Midbrain (tissue), 1 donor: ENCODE data around the gene MRPS18B.

Source experiments
- DNase-seq: peaks from one replicate; lab custom pipeline; 2025; lab: John Stamatoyannopoulos, UW

The MRPS18B gene

GRCh38 chr6:30617565-30618269 is at the start of gene MRPS18B:
TSS of gene MRPS18B (plus strand) at chr6:30617840. CDS start at chr6:30617866, 26 bp downstream.
- peak; percentile 98 for DNase-seq

DNA sequence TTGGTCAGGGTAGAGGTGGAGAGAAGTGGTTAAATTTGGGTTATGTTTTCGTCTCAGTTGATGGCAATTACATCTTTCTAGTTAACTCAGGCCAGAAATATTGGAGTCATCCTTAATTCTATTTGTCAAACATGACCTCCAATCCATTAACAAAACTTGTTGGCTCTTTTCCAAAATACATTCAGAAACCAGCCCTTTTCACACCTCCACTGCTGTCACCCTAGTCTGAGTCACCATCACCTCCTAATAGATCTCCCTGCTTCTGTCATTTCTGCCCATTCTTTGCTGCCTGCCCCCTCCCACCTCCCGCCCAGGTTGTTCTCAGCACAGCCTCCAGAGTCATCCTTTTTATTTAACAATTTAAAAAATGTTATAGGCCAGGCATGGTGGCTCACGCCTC is 49.4 kb upstream of the MRPS18B start:
- no peak for DNase-seq

DNA sequence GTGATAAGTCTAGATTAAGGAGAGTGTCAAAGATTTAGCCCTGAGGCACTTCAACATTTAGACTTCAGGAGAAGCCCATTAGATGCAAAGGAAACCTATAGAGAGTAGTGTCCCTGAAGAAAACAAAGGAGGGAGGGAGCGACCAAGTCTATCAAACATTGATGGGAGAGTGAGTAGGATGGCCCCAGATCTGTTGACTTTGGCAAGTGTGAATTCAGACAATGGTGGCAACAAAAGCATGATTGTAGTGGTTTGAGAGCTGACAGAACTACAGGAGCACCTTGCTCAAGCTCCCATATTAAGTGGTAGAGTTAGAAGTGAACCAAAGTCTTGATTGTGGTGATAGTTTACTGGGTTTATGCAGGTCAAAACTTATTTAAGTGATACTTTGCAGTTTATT is 47.4 kb upstream of the MRPS18B start:
- DNase-seq = no peak

DNA sequence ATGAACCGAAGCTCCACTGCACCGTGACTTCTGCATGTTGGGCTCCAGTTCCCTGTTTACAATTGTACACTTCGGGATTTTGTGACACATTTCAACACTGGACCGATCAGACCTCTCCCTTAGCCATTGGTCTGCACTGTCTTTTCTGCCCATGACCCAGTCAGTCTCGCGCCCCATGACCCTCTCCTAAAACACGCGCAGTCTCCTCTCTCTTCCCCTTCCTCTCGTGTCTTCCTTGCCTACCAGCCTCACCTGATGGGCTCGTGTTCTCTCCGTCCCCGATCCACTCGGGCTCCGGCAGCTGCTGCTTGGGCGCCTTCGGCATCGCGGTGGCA is 46.9 kb upstream of the MRPS18B start:
- DNase-seq = no peak

- DNase-seq = peak; percentile 98
These were observed 46.4 kb upstream of the MRPS18B start, which contains the start of gene ABCF1 for GRCh38 chr6:30571075-30571761. TSS of gene ABCF1 (plus strand) at chr6:30571442. CDS start at chr6:30571488, 46 bp downstream.

GRCh38 chr6:30571762-30572082 is 45.9 kb upstream of the MRPS18B start:
- DNase-seq = no peak

DNA sequence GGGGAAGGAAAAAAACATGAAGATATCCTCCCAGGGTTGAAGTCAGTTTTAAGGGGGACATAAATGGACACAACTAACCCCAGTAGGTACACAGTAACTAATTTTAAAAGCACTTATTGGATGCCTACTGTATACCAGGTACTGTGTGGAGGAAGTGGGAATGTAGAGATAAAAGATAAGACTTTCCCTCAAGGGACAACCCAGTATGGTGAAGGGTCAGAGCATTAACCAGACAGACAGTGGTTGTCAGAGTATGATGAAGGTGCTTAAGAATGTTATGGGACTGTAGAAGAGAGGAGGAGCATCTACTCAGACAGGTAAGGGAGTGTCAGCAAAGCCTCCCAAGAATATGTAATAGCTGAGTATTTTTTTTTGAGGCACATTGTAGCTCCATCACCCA is 45.5 kb upstream of the MRPS18B start:
- no peak for DNase-seq

- no peak for DNase-seq
These were observed 44.5 kb upstream of the MRPS18B start for GRCh38 chr6:30573113-30573512.

DNA sequence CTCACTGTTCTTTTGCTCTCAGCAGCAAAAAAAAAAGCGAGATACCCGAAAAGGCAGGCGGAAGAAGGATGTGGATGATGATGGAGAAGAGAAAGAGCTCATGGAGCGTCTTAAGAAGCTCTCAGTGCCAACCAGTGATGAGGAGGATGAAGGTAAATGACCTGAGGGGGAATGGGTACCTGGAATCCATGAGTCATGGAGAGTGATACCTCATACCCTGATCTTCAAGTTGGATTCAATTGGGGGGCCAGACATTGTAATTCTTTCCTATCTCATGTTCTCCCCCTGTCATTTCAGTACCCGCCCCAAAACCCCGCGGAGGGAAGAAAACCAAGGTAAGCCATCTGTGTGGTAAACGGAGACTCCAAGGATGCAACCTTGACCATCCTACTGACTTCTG is 39.6 kb upstream of the MRPS18B start:
- DNase-seq = no peak

- no peak for DNase-seq
These were observed 33.7 kb upstream of the MRPS18B start for GRCh38 chr6:30583921-30584320.

GRCh38 chr6:30589754-30590358 is 27.8 kb upstream of the MRPS18B start:
- DNase-seq = no peak

- no peak for DNase-seq
These were observed 27.1 kb upstream of the MRPS18B start for GRCh38 chr6:30590509-30590908.

- DNase-seq = no peak
These were observed 26.6 kb upstream of the MRPS18B start for GRCh38 chr6:30591008-30591407.

GRCh38 chr6:30592287-30592686 is 25.4 kb upstream of the MRPS18B start:
- DNase-seq = no peak

DNA sequence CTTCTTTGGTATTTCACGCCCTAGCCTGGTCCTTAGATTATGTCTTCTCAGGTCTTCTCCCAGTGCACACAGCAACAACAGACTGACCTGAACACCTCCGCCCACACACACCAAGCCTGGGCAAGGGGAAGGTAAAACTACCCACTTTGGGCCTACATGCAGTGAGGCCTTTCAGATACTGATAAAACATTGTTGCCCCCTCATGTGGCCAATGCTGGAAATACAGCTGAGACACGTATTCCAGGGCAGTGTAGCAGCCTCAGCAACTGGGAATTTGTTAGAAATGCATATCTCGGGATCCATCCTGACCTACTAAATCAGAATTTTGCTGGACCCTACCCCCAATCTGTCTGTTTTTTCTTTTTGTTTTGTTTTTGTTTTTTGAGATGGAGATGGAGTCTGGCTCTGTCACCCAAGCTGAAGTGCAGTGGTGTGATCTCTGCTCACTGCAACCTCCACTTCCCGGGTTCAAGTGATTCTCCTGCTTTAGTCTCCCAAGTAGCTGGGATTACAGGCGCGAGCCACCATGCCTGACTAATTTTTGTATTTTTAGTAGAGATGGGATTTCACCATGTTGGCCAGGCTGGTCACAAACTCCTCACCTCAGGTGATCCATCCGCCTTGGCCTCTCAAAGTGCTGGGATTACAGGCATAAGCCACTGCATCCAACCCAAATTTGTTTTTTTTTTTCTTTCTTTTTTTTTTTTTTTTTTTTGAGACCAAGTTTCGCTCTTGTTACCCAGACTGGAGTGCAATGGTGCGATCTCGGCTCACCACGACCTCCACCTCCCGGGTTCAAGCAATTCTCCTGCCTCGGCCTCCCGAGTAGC is 20.1 kb upstream of the MRPS18B start:
- DNase-seq = peak; percentile 75

- no peak for DNase-seq
These were observed 18.6 kb upstream of the MRPS18B start for GRCh38 chr6:30598912-30599624.

GRCh38 chr6:30599625-30600324 is 17.9 kb upstream of the MRPS18B start:
- DNase-seq = no peak

DNA sequence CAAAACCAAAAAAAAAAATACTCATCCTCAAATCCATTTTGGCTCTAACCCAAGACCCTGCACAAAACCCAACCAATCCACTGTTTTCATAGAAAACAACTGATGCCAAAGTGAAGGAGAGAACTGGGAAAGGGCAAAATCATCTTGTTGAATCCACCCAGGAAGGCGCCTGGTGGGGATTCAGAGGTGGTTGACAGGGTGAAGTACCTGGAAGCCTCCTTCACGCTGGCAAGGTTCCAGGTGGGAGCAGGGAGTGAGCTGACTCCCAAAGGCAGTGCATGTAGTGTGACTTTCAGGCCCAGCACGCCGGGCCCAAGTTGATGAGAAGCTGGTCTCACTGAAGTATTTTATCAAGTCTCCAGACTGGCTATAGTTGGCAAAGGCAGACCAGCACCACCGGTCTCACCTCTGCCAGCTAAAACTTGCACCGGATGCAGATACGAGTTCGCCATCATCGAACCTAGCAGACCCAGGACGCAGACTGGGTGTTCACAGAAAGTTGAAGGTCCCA is 17.1 kb upstream of the MRPS18B start:
- DNase-seq = no peak

- DNase-seq = no peak
These were observed 16.2 kb upstream of the MRPS18B start for GRCh38 chr6:30601436-30601814.

- no peak for DNase-seq
These were observed 15.6 kb upstream of the MRPS18B start for GRCh38 chr6:30601815-30602641.
